Lung (tissue), 12 donors: ENCODE results near the gene RAPSN. TPM values are rescaled to one million over a fixed set of nuclear protein-coding genes. Genes with fewer than 3 reads are reported as not detected.
A peak's percentile ranks its signal among the peaks of the same experiment; 100 is the strongest.

Experiments used
- ATAC-seq: fragments of 200-7000 bp; cut with Tn5 transposase; one replicate; pipeline ENCODE4 v1.9.1; 2020; ENCODE audit warnings: moderate number of reproducible peaks; ENCODE audit not compliant: insufficient read depth, low FRiP score
- DNase-seq, 3 donors: peaks; one replicate each; pipeline ENCODE4 v3.0.0-alpha.2; 2013 to 2017
- H3K27ac ChIP-seq, 2 donors: one replicate each; pipeline ENCODE4 v1.5.1; 2013; ENCODE audit warnings: mild to moderate bottlenecking in 2 of 2, moderate library complexity in 2 of 2, control low read depth in 1 of 2, inconsistent platforms in 1 of 2, low read depth in 1 of 2, low read length in 1 of 2
- H3K27me3 ChIP-seq, 3 donors: one replicate each; pipeline ENCODE4 v1.5.1; 2013; ENCODE audit warnings: low read length in 2 of 3; ENCODE audit not compliant: control insufficient read depth in 3 of 3, insufficient read depth in 3 of 3
- H3K36me3 ChIP-seq, 4 donors: one replicate each; pipeline ENCODE4 v1.5.1; 2013; ENCODE audit warnings: low read length in 4 of 4, mild to moderate bottlenecking in 1 of 4, moderate library complexity in 1 of 4; ENCODE audit not compliant: control insufficient read depth in 4 of 4, insufficient read depth in 4 of 4
- H3K4me1 ChIP-seq, 5 donors: one replicate each; pipeline ENCODE4 v1.5.1; 2013; ENCODE audit warnings: low read length in 5 of 5, mild to moderate bottlenecking in 2 of 5, moderate library complexity in 1 of 5; ENCODE audit not compliant: control insufficient read depth in 5 of 5, insufficient read depth in 5 of 5
- H3K4me3 ChIP-seq: one replicate; pipeline ENCODE4 v1.5.1; 2013; ENCODE audit warnings: mild to moderate bottlenecking, control low read depth, moderate library complexity
- H3K9ac ChIP-seq, 2 donors: one replicate each; pipeline ENCODE4 v1.5.1; 2013; ENCODE audit warnings: low read length in 2 of 2, control low read depth in 1 of 2; ENCODE audit not compliant: insufficient read depth in 1 of 2
- H3K9me3 ChIP-seq, 4 donors: one replicate each; pipeline ENCODE4 v1.5.1; 2013; ENCODE audit warnings: low read length in 3 of 4, mild to moderate bottlenecking in 1 of 4, moderate library complexity in 1 of 4; ENCODE audit not compliant: control insufficient read depth in 4 of 4, insufficient read depth in 3 of 4
- WGBS, 2 donors: extraction: QIAGEN DNeasy Blood & Tissue Kit; methylation state at CpG; one replicate each; pipeline ENCODE4 v1.1.7; 2013; 5-methylcytosine and 5-hydroxymethylcytosine counted together
- polyA plus RNA-seq, 2 donors: library from polyadenylated mRNA; stranded (reverse); fragments of 200-250 nt; gene quantifications; one replicate each; pipeline ENCODE4 v1.2.1, GENCODE V29; 2013
- total RNA-seq, 2 donors: library from RNA; depleted of rRNA in 1 of 2; stranded (reverse); fragments of >200 nt in 1 of 2; gene quantifications; one replicate each; pipeline ENCODE4 v1.2.1, GENCODE V29; 2014 to 2021
- TF ChIP-seq, protein P1 (sequence below): IDR thresholded peaks from 2 replicates; pipeline ENCODE4 v1.5.1; 2012; ENCODE audit warnings: mild to moderate bottlenecking; ENCODE audit errors: control extremely low read depth, extremely low read depth
- donor health status: control.
- donor health status: control.
- donor health status: Bipolar disorder and iron deficiency.
- donor health status: healthy.
- donor health status: DM: yes; HTN: yes; CAD: no.

The RAPSN gene
- total and polyA plus RNA-seq, 4 donors = 0.38 to 1.5 (median 0.49) TPM; not detected in 1

DNA sequence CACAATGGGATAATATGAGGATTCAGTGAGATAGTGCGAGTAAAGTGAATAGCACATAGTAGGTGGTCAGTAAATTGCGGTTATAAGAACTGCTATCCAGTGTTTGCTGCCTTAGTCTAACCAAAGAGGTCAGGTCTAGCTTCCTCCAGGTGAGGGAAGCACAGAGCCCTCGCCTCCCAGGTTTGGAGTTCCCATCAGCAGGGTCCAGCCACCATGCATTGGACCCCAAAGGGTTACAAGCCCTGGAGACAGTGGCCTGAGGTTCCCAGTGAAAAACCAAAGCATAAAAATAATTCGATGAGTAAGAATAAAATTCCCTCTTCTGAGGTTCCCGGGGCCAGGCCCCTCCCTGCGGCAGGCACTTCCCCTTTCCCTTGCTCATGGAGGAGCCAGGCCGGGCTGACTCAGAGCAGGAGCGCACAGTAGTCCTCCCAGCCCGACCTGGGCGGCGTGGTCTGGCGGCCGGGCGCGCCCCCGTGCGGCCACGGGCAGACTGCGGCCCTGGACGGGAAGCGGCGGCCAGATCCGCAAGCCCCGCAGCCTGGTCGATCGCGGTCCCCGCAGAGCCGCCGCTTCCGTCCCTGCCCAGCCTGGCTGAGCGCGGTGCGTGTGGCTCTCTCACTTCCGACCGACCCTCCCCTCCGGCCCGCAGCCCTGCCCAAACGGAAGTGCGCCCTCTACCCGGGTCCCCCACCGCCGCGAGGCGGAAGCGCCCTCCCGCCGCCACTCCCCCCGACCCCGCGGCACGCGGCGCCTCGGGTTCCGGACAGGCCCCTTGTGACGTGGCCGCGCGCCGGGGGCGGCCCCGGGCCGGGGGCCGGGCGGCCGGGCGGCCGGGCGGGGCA lies 41.0 kb downstream of the RAPSN start, which contains the start of gene SLC39A13:
TSS of gene SLC39A13 (plus strand) at position 845 of the 845 bp plus-strand sequence. CDS start 1,505 bp downstream, outside the sequence.
- ATAC-seq = peak; percentile 91
- TF ChIP-seq, protein P1, sequence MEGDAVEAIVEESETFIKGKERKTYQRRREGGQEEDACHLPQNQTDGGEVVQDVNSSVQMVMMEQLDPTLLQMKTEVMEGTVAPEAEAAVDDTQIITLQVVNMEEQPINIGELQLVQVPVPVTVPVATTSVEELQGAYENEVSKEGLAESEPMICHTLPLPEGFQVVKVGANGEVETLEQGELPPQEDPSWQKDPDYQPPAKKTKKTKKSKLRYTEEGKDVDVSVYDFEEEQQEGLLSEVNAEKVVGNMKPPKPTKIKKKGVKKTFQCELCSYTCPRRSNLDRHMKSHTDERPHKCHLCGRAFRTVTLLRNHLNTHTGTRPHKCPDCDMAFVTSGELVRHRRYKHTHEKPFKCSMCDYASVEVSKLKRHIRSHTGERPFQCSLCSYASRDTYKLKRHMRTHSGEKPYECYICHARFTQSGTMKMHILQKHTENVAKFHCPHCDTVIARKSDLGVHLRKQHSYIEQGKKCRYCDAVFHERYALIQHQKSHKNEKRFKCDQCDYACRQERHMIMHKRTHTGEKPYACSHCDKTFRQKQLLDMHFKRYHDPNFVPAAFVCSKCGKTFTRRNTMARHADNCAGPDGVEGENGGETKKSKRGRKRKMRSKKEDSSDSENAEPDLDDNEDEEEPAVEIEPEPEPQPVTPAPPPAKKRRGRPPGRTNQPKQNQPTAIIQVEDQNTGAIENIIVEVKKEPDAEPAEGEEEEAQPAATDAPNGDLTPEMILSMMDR = peak; percentile 62
- Histone ChIP-seq H3K27me3 (no peaks in the 10 kb centered on the region), H3K4me1 (peaks cover 9 to 27% (median 20%) of the 10 kb centered on the region in 5 donors), H3K4me3 (peak within 1 kb of the TSS; percentile 75), H3K27ac (peak within 1 kb of the TSS; percentile 95 to 98), H3K9ac (peak within 1 kb of the TSS; percentile 72 to 89), H3K36me3 (peaks cover 0 to 11% (median 4%) of the 10 kb centered on the region in 4 donors), H3K9me3 (no peaks in the 10 kb centered on the region)
- DNase-seq = peak; percentile 96 to 97 (median 97)
- WGBS, 2 donors = 1% methylated on average over 55 to 70 of the region's 70 CpGs

DNA sequence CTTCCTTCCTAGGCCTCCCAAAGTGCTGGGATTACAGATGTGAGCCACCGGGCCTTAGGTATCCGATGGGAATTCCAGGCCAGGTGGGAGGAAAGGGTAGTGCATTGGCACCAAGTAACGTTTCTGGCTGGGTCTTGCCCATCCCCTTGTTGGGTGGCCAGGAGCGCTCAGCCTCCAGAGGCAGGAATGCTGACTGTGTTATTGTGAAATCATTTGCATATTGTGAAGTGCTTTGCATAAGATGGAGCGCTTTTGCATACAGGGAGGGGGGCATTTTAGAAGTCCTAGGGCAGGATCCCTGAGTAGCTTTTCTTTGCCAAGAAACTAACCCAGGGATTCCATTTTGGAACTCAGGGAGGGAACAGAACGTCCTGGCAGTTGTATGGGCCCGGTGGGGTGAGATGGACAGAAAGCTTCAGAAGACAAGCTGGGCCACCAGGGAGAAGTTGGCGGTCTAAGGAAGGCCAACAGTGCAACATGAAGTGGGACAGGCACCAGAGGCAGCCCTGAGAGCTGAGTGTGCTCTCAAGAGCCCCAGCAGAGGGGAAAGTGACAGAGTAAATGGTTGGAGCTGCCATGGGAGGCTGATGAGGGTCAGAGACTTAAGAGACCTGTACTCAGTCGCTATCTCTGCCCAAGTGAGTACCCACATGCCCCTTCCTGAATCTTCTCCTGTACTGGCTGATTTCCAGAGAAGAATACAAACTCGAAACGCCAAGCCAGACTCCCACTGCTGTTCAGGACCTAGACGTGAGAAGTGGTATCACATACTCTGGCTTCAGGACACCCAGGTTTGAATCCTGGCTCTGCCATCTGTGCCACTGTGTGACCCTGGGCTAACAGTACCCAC lies 41.8 kb downstream of the RAPSN start:
- peak in 1 of 3 donors; percentile 18 for DNase-seq
- TF ChIP-seq, protein P1 = no peak
- Histone ChIP-seq H3K4me3 (peak overlapping the region; percentile 43), H3K27me3 (no peaks in the 10 kb centered on the region), H3K36me3 (peaks cover 0 to 8% (median 4%) of the 10 kb centered on the region in 4 donors), H3K9ac (peak overlapping the region; percentile 7 to 89), H3K4me1 (peaks cover 9 to 27% (median 18%) of the 10 kb centered on the region in 5 donors), H3K9me3 (no peaks in the 10 kb centered on the region), H3K27ac (peak overlapping the region; percentile 95 to 96)
- whole genome bisulfite sequencing, 2 donors = 33 to 46% methylated on average over 12 of the region's 12 CpGs
- no peak for ATAC-seq

DNA sequence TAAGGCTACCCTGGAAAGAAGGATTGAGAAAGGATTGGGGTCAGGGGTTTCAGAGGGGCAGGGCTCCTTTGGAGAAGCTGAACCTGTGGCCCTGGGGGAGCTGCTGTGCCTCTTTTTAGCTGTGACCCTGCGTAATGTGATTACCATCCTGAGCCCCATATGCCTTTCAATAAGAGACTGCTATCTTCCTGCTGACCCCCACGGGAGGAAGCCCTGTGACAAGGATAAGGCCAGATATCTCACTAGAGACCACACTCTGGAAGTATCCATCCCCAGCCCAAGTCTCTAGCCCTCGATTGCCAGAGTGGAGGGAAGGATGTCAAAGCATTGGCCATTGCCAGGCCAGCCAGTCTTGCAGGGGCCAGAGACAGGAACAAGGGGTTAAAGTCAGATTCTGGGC lies 45.4 kb downstream of the RAPSN start:
- no peak overlapping the region for H3K4me3 ChIP-seq
- H3K27me3 ChIP-seq = no peaks in the 10 kb centered on the region
- H3K9ac ChIP-seq = no peak overlapping the region
- H3K4me1 ChIP-seq = peaks cover 8 to 18% (median 13%) of the 10 kb centered on the region in 5 donors
- ATAC-seq (no peak), DNase-seq (no peak)
- H3K9me3 ChIP-seq = no peaks in the 10 kb centered on the region
- H3K27ac ChIP-seq = no peak overlapping the region
- 82 to 84% methylated on average over 3 of the region's 3 CpGs for WGBS, 2 donors
- TF ChIP-seq, protein P1 = no peak
- H3K36me3 ChIP-seq = no peaks in the 10 kb centered on the region
